ENCODE data around the gene CABP7.

- TF ChIP-seq EZH2 (IDR thresholded peaks at IDR 0.05; ENCODE audit: low read depth, unreplicated experiment) (no peak), POLR2AphosphoS5 (IDR thresholded peaks at IDR 0.05; ENCODE audit: low read depth) (no peak), ZNF331 (CRISPR knock-in tag; IDR thresholded peaks at IDR 0.05; ENCODE audit: low read depth) (no peak), EZH2phosphoT487 (IDR thresholded peaks at IDR 0.05; ENCODE audit: unreplicated experiment) (no peak), ZNF114 (CRISPR knock-in tag; IDR thresholded peaks at IDR 0.05) (no peak)
- TF ChIP-seq, protein P1, sequence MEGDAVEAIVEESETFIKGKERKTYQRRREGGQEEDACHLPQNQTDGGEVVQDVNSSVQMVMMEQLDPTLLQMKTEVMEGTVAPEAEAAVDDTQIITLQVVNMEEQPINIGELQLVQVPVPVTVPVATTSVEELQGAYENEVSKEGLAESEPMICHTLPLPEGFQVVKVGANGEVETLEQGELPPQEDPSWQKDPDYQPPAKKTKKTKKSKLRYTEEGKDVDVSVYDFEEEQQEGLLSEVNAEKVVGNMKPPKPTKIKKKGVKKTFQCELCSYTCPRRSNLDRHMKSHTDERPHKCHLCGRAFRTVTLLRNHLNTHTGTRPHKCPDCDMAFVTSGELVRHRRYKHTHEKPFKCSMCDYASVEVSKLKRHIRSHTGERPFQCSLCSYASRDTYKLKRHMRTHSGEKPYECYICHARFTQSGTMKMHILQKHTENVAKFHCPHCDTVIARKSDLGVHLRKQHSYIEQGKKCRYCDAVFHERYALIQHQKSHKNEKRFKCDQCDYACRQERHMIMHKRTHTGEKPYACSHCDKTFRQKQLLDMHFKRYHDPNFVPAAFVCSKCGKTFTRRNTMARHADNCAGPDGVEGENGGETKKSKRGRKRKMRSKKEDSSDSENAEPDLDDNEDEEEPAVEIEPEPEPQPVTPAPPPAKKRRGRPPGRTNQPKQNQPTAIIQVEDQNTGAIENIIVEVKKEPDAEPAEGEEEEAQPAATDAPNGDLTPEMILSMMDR (conservative IDR thresholded peaks at IDR 0.05; ENCODE audit: low read depth in 2 of 2) = no peak
- TF ChIP-seq, protein P2, sequence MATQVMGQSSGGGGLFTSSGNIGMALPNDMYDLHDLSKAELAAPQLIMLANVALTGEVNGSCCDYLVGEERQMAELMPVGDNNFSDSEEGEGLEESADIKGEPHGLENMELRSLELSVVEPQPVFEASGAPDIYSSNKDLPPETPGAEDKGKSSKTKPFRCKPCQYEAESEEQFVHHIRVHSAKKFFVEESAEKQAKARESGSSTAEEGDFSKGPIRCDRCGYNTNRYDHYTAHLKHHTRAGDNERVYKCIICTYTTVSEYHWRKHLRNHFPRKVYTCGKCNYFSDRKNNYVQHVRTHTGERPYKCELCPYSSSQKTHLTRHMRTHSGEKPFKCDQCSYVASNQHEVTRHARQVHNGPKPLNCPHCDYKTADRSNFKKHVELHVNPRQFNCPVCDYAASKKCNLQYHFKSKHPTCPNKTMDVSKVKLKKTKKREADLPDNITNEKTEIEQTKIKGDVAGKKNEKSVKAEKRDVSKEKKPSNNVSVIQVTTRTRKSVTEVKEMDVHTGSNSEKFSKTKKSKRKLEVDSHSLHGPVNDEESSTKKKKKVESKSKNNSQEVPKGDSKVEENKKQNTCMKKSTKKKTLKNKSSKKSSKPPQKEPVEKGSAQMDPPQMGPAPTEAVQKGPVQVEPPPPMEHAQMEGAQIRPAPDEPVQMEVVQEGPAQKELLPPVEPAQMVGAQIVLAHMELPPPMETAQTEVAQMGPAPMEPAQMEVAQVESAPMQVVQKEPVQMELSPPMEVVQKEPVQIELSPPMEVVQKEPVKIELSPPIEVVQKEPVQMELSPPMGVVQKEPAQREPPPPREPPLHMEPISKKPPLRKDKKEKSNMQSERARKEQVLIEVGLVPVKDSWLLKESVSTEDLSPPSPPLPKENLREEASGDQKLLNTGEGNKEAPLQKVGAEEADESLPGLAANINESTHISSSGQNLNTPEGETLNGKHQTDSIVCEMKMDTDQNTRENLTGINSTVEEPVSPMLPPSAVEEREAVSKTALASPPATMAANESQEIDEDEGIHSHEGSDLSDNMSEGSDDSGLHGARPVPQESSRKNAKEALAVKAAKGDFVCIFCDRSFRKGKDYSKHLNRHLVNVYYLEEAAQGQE (IDR thresholded peaks at IDR 0.05; ENCODE audit: unreplicated experiment) = no peak
These were observed 24.5 kb upstream of the CABP7 start for GRCh38 chr22:29695129-29695926.
